Measurements from ENCODE around the gene PGAP6.

- TF ChIP-seq CTCF (IDR thresholded peaks at IDR 0.05; ENCODE audit: borderline replicate concordance, extremely low read depth, low read length, poor library complexity, severe bottlenecking), result no peak
- TF ChIP-seq EZH2 (IDR thresholded peaks at IDR 0.05; ENCODE audit: borderline replicate concordance, low read depth, low read length, severe bottlenecking), result no peak
Measured at GRCh38 chr16:400061-400591, 18.3 kb upstream of the PGAP6 start.

Measured in DND-41 (cell line).